ENCODE data around the gene GRM8. TPM values are rescaled to one million over a fixed set of nuclear protein-coding genes. Genes with fewer than 3 reads are reported as not detected.

GRM8 gene
- polyA plus RNA-seq, 1 donor from 2014 or later: 1.5 TPM

DNA sequence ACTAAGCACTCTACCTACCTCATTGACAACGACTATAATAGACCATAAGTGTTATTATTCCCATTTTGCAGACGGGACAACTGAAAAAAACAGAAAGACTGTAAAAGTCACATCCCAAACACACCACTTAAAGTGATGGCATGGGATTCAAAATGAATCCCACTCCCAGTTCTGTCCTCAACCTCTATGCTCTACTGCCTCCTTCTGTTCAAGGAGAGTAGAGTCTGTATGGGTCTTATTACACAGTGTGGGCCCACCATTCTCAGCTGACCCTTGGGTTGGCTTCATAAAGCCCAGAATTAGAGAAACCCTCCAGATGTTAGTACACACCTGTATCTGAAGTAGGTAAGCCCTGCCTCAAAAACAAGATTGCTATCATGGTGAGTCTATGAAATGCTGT lies 102.2 kb downstream of the GRM8 start:
- Histone ChIP-seq H3K9me2 (ENCODE audit: insufficient read depth, low read length) (no peaks in the 10 kb centered on the region), H3K79me2 (replicated peaks; ENCODE audit: insufficient read depth, low read length) (no peaks in the 10 kb centered on the region), H3K4me3 (ENCODE audit: low read length) (no peak overlapping the region), H3K27me3 (ENCODE audit: insufficient read depth, low read depth, low read length) (no peaks in the 10 kb centered on the region), H3K36me3 (ENCODE audit: insufficient read depth, low read length) (no peaks in the 10 kb centered on the region), H3K27ac (ENCODE audit: low read length) (no peak overlapping the region), H3K4me2 (ENCODE audit: low read length) (no peak overlapping the region), H2AFZ (ENCODE audit: low read depth, low read length) (no peak overlapping the region), H3K9me3 (ENCODE audit: low read length) (no peaks in the 10 kb centered on the region), H4K20me1 (ENCODE audit: insufficient read depth) (no peaks in the 10 kb centered on the region), H3F3A (ENCODE audit: insufficient read depth, low read length, poor library complexity, severe bottlenecking) (no peaks in the 10 kb centered on the region), H3K9ac (ENCODE audit: low read length) (no peak overlapping the region)
- TF ChIP-seq SMC3 (conservative IDR thresholded peaks at IDR 0.05; ENCODE audit: poor library complexity) (no peak), EZH2 (IDR thresholded peaks at IDR 0.05; ENCODE audit: borderline replicate concordance, insufficient read depth, low read length, poor library complexity, severe bottlenecking) (no peak), TAF1 (IDR thresholded peaks at IDR 0.05; ENCODE audit: low read depth) (no peak), MXI1 (conservative IDR thresholded peaks at IDR 0.05; ENCODE audit: poor library complexity, severe bottlenecking) (no peak), REST (IDR thresholded peaks at IDR 0.05; ENCODE audit: borderline replicate concordance) (no peak), RAD21 (conservative IDR thresholded peaks at IDR 0.05) (no peak), EP300 (conservative IDR thresholded peaks at IDR 0.05; ENCODE audit: poor library complexity, severe bottlenecking) (no peak), POLR2AphosphoS5 (IDR thresholded peaks at IDR 0.05) (no peak)
- TF ChIP-seq, protein P1, sequence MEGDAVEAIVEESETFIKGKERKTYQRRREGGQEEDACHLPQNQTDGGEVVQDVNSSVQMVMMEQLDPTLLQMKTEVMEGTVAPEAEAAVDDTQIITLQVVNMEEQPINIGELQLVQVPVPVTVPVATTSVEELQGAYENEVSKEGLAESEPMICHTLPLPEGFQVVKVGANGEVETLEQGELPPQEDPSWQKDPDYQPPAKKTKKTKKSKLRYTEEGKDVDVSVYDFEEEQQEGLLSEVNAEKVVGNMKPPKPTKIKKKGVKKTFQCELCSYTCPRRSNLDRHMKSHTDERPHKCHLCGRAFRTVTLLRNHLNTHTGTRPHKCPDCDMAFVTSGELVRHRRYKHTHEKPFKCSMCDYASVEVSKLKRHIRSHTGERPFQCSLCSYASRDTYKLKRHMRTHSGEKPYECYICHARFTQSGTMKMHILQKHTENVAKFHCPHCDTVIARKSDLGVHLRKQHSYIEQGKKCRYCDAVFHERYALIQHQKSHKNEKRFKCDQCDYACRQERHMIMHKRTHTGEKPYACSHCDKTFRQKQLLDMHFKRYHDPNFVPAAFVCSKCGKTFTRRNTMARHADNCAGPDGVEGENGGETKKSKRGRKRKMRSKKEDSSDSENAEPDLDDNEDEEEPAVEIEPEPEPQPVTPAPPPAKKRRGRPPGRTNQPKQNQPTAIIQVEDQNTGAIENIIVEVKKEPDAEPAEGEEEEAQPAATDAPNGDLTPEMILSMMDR (IDR thresholded peaks at IDR 0.05; ENCODE audit: poor library complexity, severe bottlenecking): no peak

- Histone ChIP-seq H4K20me1 (ENCODE audit: insufficient read depth) (no peaks in the 10 kb centered on the region), H3K27ac (ENCODE audit: low read length) (no peak overlapping the region), H2AFZ (ENCODE audit: low read depth, low read length) (no peak overlapping the region), H3F3A (ENCODE audit: insufficient read depth, low read length, poor library complexity, severe bottlenecking) (no peaks in the 10 kb centered on the region), H3K79me2 (replicated peaks; ENCODE audit: insufficient read depth, low read length) (no peaks in the 10 kb centered on the region), H3K9me2 (ENCODE audit: insufficient read depth, low read length) (no peaks in the 10 kb centered on the region), H3K36me3 (ENCODE audit: insufficient read depth, low read length) (no peaks in the 10 kb centered on the region), H3K4me3 (ENCODE audit: low read length) (no peak overlapping the region), H3K4me2 (ENCODE audit: low read length) (no peak overlapping the region), H3K27me3 (ENCODE audit: insufficient read depth, low read depth, low read length) (no peaks in the 10 kb centered on the region), H3K9ac (ENCODE audit: low read length) (no peak overlapping the region), H3K9me3 (ENCODE audit: low read length) (no peaks in the 10 kb centered on the region)
- TF ChIP-seq MXI1 (conservative IDR thresholded peaks at IDR 0.05; ENCODE audit: poor library complexity, severe bottlenecking): no peak
- no peak for TF ChIP-seq TAF1 (IDR thresholded peaks at IDR 0.05; ENCODE audit: low read depth)
- no peak for TF ChIP-seq RAD21 (conservative IDR thresholded peaks at IDR 0.05)
Observed at GRCh38 chr7:127146746-127147536, 105.8 kb downstream of the GRM8 start.

Measured in neural cell (in vitro differentiated cells).